ENCODE results near the gene CECR2. TPM values are rescaled to one million over a fixed set of nuclear protein-coding genes. Genes with fewer than 3 reads are reported as not detected.

Gene CECR2
- total RNA-seq, 1 donor: not detected

DNA sequence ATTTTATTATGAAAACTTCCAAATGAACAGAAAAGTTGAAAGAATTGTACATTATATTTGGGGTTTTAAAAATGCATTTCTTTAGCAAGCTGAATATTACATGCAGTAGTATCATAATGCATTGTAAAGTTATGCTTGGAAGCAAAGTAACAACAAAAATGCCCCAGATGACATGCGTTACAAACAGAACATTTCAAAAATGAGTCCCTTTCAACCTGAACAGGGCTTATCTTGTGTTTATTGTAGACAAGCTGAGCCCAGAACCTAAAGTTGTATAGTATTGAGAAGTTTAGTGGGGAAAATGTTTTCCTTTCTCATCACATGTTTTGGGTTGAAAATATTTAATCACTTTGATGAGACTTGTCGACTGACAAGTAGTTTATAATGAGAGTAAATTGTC, 68.8 kb downstream of the CECR2 start:
- TF ChIP-seq, protein P1, sequence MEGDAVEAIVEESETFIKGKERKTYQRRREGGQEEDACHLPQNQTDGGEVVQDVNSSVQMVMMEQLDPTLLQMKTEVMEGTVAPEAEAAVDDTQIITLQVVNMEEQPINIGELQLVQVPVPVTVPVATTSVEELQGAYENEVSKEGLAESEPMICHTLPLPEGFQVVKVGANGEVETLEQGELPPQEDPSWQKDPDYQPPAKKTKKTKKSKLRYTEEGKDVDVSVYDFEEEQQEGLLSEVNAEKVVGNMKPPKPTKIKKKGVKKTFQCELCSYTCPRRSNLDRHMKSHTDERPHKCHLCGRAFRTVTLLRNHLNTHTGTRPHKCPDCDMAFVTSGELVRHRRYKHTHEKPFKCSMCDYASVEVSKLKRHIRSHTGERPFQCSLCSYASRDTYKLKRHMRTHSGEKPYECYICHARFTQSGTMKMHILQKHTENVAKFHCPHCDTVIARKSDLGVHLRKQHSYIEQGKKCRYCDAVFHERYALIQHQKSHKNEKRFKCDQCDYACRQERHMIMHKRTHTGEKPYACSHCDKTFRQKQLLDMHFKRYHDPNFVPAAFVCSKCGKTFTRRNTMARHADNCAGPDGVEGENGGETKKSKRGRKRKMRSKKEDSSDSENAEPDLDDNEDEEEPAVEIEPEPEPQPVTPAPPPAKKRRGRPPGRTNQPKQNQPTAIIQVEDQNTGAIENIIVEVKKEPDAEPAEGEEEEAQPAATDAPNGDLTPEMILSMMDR (IDR thresholded peaks at IDR 0.05; ENCODE audit: insufficient read depth, low read depth, low read length): no peak
- no peak overlapping the region for H3K4me3 ChIP-seq (ENCODE audit: low read depth, low read length)
- no peak for DNase-seq (ENCODE audit: low read depth)

DNA sequence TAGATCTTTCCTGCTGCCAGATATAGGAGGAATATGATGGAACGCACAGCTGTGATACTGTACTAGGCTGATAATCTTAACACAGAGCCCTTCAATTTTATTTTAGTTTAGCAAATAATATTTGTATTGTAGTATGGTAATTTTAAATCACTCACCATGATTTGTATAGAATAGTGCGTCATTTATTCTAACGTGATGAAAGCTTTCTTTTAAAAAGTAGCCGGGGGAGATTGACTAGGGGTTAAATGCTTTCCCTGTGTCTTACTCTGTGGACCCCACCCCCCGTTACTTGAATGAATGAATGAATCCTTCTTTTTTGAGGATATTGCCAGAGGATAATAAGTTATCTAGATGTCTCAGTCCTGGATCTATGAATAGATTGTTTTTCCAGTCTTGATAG, 72.1 kb downstream of the CECR2 start:
- no peak overlapping the region for H3K4me3 ChIP-seq (ENCODE audit: low read depth, low read length)
- DNase-seq (ENCODE audit: low read depth): no peak
- TF ChIP-seq, protein P1 (IDR thresholded peaks at IDR 0.05; ENCODE audit: insufficient read depth, low read depth, low read length): no peak

DNA sequence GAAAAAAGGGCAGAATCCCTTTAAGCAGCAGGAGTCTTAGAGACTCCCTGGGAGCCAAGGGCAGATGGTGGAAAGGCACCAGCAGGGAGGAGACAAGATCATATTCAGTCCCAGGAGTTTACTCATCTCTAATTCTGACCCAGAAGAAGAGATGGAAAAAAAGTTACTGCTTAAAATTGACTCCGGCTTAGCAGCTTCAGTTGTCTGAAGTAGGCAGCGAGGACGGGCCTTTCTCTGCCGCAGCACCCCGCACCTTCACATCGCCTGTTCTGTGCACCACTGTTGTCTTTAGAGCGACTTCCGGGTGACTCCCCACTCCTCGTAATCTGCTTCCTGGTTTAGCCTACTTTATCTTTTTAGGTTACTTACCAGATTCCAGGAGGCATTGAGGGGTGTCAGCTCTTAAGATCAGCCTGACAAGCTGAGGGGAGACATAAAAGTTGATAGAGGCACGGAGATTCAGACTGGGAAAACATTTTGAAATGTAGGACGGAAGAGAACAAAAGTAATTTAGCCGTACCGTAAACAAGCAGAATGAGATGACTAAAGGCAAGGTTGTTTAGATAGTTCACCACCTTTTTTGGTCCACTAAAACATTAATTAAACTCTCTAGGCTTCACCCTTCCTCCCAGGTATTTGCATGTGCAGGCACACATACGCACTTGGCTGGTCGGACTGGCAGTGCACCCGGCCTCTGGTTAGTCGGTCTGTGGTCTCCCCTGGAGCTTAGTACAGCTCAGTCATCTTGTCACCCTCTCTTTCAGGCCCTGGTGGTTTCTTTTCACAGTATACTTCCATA, 74.3 kb downstream of the CECR2 start:
- H3K4me3 ChIP-seq (ENCODE audit: low read depth, low read length): no peak overlapping the region
- no peak for DNase-seq (ENCODE audit: low read depth)
- TF ChIP-seq, protein P1 (IDR thresholded peaks at IDR 0.05; ENCODE audit: insufficient read depth, low read depth, low read length): no peak

DNA sequence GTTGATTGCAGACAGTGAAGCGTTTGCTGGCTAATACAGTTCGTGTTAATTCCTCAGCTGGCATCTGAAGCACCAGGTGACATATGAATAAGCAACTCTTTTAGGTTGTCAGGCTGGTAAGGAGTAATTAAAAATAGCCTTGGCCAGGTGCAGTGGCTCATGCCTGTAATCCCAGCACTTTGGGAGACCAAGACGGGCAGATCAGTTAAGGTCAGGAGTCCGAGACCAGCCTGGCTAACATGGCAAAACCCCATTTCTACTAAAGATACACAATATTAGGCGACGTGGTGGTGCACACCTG, 74.9 kb downstream of the CECR2 start:
- no peak for DNase-seq (ENCODE audit: low read depth)
- TF ChIP-seq, protein P1 (IDR thresholded peaks at IDR 0.05; ENCODE audit: insufficient read depth, low read depth, low read length): no peak
- H3K4me3 ChIP-seq (ENCODE audit: low read depth, low read length): no peak overlapping the region

DNA sequence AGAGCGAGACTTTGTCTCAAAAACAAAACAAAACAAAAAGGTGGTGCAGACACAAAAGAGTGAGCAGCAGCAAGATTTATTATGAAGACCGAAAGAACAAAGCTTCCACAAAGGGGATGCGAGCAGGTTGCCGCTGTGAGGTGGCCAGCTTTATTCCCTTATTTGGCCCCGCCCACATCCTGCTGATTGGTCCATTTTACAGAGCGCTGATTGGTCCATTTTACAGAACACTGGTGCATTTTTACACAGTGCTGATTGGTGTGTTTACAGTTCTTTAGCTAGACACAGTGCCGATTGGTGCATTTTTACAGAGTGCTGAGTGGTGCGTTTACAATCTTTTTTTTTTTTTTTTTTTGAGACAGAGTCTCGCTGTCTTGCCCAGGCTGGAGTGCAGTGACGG, 77.4 kb downstream of the CECR2 start:
- TF ChIP-seq, protein P1 (IDR thresholded peaks at IDR 0.05; ENCODE audit: insufficient read depth, low read depth, low read length): no peak
- no peak for DNase-seq (ENCODE audit: low read depth)
- no peak overlapping the region for H3K4me3 ChIP-seq (ENCODE audit: low read depth, low read length)

DNA sequence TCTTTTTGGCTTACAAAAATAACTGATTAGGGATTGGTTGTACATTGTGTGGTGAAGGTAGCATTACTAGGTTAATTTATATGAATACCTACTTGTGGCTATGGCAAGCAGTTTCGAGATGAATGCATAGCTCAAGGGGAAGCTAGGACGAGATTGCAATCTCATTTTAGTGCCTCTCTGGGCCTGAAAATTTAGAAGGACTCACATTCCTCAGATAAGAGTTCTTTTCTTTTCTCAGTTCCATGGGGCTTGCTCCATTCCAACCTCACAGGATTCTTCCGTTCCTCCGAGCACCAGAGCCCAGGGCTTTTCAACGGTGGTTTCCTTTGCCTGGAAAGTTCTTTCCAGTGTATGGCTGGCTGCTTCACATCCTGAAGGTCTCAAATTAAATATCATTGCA, 82.1 kb downstream of the CECR2 start:
- TF ChIP-seq, protein P1 (IDR thresholded peaks at IDR 0.05; ENCODE audit: insufficient read depth, low read depth, low read length): no peak
- no peak for DNase-seq (ENCODE audit: low read depth)
- no peak overlapping the region for H3K4me3 ChIP-seq (ENCODE audit: low read depth, low read length)

DNA sequence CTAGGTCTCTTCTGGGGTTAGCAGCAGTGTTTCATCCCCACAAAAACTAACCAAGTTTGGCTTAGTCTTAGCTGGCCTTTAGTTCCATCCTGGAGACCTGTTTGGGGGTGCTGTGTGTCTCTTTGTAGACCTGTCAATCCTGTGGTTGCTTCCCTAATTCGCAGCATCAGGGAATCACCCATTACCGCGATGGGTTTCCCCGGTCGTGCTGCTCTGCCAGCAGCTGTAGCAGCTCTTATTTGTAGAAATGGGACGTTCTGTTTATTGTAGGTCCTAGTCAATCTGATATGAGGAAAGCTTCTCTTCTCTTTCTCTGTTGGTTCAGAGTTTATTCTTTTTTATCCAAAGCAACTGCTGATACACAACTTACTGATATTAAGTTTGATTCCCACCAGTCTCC, 91.6 kb downstream of the CECR2 start:
- TF ChIP-seq, protein P1 (IDR thresholded peaks at IDR 0.05; ENCODE audit: insufficient read depth, low read depth, low read length): no peak
- H3K4me3 ChIP-seq (ENCODE audit: low read depth, low read length): no peak overlapping the region
- DNase-seq (ENCODE audit: low read depth): no peak
